Activated CD4-positive, alpha-beta T cell treated with anti-CD3 and anti-CD28 coated beads for 4 hours (primary cell): ENCODE data around the gene SYNE1.

Experiments
- DNase-seq, 2 donors: peaks; one replicate each; pipeline ENCODE4 v3.0.0-alpha.2; 2020

SYNE1 gene

DNA sequence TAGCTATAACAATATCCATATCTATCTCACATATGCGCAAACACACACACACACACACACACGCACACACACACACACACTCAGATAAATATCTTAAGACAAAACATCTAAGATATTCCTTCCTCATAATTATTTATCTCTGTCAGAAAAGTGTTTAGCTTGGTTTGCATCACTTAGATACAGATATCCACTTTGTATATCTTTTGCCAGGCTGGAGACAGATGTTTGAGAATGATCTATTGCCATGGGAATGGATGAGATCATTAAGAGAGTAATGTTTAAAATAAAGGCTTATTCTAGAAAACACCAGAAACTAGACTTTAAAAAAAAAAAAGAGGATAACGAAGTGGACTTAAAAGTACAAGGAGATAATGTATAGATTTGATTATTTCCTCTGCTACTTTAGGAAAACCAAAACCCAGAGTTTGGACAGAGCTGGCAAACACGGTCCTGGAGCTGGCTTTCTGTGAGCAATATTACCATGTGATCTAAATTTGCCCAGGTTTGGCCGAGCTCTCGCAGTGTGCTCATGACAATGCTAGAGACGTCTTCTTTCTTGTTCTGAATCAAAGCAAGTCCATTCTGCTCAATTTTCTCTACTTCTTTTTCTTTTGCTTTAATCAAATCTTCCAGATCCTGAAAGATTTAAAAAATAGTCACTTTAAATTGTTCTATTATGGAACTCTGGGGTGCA is 411.8 kb downstream of the SYNE1 start:
- DNase-seq = no peak

DNA sequence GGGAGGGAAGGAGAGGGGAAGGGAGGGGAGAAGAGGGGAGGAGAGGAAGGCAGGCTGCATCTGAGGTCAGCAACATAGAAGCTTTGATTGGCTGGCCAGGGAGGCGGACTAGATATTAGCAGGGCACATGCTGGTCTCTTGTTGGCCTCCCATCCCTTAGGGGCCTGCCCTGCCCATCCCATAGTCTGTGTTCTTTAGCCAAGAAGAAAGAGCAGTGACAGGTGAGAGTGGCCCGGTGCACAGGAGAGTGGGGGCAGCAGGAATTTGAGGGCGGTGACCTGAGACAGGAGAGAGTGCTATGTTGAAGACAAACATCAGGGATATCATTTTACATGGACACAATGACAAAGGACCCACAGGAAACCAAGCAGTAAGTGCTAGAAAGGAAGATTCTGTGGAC is 413.5 kb downstream of the SYNE1 start:
- no peak for DNase-seq

DNA sequence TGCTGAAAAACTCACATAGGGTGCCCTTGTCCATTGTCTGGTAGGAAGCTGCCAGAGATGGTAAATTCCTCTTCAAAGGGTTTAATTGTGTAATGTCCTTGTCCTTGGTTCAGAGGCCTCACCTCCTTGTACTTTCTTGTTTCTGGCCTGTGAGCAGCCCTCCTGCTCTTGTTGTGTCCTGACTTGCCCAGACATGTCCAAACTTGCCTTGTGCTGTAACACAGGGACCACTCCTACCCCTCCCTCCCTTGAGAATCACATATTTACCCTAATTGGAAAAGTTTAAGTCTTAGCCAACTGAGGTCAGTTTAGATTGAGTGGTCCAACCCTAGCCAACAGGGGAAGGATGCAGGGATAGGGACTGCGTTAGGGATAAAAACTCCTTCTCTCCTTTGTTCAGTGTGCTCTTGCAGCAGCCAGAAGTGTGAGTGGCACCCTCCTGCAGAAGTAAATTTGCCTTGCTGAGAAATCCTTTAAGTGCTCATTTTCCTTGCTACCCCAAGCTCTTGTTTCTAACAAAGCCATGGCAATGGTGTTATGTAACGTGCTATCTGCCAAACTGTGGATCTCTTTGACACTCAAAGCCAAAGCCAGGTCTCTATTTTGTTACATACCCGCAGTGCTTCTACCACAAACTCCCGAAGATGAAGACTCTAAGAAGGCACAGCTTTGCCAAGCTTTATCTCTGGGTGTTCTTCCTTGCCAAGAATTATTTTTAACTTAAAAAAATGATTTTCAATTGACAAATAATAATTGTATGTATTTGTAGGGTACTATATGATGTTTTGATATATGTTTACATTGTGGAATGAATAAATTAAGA is 415.1 kb downstream of the SYNE1 start:
- no peak for DNase-seq

DNA sequence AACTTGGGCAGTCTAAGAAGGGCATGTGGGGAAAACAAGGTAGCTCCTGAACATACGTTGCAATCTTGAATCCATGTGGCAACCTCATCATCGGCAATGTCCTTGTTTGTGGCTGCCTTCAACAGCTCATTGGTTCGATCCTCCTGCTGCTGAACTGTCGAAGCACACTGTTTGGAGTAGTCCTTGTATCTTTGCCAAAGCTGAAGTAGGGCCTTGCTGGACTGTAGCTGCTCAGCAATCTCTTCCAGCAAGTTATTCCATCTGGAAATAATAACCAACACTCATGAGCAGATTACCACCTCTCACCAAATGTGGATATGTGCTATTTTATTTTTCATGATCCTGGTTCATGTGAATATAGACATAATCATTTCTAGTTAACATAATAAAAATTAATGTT is 416.4 kb downstream of the SYNE1 start:
- DNase-seq = no peak

DNA sequence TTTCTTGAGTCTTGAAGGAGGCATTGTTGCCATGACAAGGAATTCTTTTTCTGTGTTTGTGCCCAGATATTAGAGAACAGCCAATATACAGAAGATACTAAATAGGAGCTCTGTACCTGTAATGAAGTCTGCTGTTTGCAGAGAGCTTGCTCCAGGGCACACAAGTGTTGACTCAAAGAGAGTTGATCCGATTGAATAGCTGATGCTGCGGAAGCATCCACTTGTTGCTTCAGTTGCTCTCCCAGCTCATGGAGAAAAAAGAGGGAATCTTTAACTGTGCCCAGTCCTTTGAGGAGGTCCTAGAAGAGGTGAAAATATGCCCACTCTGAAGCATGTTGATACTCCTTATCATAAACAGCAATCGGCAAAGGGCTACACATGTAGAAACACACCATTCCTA is 418.3 kb downstream of the SYNE1 start:
- DNase-seq = no peak

DNA sequence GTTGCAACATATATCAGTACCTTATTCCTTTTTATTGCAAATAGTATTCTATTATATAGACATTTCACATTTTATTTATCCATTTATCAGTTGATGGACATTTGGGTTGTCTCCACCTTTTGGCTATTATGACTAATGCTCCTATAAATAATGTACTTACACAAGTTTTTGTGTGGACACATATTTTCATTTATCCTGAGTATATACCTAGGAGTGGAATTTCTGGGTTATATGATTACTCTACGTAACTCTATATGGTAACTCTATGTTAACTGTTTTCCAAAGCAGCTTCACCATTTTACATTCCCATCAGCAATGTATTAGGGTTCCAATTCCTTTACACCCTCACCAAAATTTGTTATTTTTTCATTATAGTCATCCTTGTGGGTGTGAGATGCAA is 424.7 kb downstream of the SYNE1 start:
- no peak for DNase-seq

DNA sequence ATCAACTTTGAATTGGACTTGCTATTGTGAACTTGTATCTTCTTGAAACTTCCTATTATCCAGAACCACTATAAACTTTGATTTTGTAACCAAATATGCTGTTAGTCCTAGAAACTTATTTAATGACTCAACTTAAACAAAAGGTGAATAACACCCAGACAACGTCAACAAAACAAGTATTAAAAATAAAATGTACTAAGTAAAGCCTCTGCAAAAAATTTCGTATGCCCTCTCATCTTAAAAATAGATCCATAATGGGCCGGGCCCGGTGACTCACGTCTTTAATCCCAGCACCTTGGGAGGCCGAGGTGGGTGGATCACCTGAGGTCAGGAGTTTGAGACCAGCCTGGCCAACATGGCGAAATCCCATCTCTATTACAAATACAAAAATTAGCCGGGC is 428.0 kb downstream of the SYNE1 start:
- no peak for DNase-seq

DNA sequence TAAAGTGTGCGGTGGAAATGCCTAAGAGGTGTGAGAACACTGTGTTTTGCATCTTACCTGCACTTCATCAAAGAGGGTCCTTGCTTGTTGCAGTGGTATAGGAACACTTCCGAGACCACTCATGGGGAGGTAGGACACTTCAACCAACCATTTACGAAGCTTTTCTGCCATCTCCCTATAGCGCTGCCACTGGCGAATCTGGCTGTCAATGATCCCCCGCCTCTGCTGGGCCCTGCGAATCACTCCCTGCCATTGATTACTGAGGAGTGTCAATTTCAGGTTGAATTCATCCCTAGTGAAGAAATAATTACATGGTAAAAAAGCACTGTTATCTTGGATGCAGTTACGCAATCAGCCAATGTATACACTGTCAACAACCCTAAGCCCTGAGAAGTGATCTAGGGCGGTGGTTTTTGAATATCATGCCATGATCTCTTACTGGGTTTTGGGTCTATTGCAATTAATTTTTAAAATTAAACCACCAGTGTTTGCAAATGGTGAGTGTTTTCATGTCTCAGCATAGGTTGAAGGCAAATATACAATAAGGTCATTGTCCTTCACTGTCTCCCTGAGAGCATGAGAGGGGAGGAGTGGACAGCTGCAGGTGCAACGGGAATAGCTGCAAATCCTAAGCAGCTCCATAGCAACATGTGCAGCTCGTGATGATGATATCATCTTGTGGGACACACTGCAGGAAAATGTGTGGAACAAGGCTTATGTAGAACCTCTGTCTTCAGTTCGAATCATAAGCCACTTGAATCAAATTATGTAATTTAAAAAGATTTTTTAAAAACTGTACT is 429.0 kb downstream of the SYNE1 start:
- no peak for DNase-seq

DNA sequence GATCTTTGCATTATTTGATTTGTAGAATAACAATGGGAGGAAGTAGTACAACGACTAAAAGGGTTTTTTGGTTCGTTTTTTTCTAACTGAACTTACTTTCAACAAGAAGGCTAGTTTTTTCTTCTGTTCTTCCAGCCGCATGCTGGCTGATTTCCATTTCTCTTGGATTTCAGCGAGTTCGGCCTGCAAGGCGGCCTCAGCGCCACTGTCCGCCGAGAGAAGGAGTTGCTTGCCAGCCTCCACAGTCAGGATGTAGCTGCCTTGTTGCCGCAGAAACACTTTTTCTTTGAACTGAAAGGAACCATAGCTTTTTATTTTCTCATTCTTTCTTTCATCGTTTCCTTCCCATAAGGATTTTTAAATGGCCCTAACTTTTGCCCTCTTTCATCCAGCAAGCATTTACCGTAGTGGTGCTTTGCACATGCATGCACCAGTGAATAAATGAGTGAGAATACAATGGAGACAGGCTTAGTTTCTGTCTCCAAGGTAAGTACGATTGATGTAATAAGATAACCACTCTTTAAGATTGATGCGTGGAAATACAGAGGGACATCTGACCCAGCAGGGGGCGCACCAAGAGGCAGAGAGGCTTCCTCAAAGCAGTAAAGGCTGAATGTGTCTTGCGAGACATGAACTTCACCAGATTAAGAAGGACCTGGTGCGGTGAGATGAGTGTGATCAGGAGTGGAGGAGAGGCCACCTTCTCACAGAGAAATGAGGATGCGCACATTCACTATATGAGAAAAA is 430.9 kb downstream of the SYNE1 start:
- peak in 1 of 2 donors; percentile 41 for DNase-seq

DNA sequence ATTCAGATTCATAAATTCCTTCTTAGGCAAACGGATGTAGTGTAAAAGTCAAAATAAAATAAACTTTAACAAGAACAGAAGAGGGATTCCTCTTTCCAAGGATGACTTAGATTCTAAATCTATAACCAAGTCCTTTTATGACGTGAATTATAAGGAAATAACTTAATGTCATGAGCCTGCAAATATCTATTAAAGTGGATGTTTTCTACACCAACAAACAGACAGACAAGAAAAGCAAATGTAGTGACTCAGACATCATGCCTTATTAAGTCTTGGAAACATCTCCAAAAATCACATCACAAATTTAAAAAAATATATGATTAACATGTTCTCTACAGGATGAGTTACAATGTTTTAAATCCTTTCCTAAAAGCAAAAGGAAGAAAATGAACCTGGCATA is 432.6 kb downstream of the SYNE1 start:
- no peak for DNase-seq

DNA sequence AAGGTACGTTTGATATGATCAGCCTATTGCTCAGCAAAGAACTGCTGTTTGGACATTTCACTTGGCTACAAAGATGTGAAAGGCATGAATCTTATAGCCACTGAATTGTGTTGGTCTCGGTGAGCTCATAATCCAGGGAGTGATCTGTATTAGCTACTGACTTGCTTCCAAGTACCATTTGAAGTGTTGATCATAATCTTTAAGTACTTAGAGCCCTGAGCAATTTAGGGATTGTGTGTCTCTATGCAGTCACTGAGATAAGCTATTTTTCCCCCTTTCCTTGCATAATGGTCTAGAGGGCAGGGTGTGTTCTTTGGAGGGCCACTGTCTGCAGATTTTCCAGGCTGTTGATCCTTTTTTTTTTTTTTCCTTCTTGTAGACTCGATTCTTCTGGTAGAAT is 436.0 kb downstream of the SYNE1 start:
- no peak for DNase-seq

DNA sequence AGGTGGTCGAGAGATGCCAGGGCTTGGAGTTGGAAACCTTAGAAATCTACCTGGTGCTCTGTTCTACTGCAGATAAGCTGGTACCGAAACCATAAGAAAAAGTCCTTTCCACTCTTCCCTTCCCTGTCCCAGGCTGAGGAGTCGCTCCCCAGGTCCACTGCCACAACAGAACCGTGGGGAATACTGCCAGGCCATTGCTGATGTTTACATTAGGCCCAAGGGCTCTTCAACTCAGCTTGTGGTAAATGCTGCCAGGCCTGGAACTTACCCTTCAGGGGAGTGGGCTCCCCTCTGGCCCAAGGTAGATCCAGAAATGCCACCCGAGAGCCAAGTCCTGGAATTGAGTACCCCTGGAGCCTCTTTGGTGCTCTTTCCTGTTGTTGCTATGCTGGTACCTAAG is 441.3 kb downstream of the SYNE1 start:
- no peak for DNase-seq

DNA sequence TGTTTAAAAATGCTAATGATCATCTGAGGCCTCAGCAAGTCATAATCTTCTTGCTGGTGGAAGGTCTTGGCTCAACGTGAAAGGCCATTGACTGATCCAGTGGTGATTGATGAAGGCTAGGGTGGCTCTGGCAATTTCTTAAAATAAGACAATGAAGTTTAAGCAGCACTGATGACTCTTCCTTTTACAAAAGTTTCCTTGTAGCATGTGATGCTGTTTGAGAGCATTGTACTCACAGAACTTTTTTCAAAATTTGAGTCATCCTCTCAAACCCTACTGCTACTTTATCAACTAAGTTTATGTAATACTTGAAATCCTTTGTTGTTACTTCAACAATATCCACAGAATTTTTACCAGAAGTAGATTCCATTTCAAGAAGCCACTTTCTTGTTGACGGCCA is 447.4 kb downstream of the SYNE1 start:
- DNase-seq = no peak

DNA sequence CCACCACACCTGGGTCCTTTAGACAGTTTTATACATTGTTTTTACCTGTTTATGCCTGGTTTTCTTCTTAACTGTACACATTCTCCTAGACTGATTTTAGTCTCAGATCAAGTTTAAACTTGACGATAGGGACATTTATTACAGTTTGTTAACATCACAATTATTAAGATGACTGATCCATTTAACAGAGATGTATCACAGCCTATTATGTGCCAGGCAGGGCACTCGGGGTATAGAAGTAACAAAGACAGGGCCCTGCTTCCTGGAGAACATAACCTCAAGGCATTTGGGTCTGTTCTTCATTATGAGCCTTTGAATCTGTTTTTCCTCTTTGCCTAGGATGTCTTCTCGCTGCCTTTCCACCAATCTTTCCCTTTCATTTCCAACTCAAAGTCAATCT is 449.2 kb downstream of the SYNE1 start:
- DNase-seq = no peak

DNA sequence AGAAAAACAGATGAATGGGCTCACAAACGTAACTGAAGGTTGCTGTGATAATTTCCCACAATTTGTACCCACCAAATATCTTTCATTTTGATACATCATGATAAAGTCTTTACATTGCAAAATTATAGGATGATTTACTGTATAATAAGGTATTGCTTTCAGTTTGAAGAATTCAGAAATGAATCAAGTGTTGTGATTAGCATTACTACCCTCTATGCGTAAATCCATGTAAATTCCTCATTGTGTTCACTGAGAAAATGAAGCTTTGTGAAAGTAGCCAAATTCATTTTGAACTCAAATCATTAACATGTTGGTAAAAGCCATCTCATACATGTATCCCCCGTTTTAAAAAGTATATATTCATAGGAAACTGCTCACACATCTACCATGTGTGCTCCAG is 450.3 kb downstream of the SYNE1 start:
- no peak for DNase-seq

DNA sequence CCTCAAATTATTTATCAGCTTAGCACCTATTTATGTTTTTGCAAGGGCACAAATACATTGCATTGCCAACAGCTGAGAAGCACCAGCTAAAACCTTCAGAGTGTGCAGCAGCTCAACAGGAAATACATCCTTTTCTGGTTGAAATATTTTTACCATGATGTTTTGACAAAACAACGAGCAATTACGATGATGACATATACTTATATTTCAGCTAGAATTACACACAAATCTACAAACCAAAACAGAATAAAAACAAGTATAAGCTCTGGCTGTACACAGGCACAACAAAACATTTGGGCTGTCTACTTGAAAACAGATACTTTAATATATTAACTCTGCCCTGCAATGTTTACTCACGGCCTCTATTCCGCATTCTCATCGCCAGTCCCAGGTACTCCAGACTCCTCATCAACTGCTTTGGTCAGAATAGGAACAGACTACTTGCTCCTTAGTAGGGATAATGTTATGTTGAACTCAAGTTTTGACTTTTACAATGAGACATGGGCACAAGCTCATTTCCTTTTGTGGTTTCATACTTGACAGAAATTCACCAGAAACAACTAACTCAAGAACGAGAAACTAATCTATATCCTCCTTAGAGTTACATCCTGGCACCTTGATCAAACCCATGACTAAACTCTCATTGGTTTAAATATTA is 452.1 kb downstream of the SYNE1 start:
- DNase-seq = no peak

DNA sequence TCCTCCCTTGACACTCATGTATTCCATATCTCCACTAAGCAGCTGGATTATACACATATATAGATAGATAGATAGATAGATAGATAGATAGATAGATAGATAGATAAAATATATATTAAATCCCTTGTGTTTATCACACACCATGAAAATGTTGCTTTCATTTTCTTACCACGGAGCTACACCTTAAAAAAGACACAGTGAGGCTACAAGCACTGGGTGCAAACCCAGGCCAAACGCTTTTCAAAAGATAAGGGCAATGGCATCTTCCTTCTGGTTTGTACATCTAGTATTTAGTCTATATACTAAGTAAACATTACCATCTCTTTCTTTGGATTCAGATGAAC is 452.6 kb downstream of the SYNE1 start:
- no peak for DNase-seq

DNA sequence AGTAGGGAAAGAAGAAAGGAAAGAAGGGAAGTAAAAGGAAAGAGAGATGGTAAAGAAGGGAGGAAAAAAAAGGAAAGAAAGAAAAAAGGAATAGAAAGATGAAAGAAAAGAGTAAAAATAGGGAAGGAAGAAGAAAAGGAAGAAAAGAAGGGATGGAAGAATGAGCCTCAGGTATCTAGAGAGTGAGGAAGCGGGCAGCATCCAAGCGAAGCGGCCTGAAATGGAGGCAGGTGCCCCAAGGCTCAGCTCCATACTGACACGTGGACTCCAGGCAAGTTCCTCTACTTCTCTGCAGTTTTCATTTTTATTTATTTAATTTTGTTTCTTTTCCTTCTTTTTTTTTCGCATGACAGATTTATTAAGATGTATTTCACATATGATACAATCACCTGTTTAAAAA is 456.6 kb downstream of the SYNE1 start:
- DNase-seq = no peak

DNA sequence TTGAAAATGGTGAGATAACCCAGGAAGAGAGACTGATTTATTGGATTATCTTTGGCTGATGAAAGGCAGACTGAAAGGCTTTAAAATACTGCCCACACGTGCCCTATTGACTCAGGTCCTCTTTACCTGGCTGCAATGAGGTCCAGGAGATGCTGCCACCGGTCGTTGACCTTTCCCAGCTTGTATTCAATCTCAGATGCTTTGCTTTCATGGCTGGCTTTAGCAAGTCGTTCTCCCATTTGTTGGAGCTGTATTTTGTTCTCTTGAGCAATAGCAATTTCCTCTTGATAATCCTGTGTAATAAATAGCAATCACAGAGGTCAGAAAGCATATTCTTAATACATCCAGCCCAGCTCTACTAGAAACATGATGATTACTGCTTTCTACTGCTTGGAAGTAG is 460.9 kb downstream of the SYNE1 start:
- DNase-seq = no peak

DNA sequence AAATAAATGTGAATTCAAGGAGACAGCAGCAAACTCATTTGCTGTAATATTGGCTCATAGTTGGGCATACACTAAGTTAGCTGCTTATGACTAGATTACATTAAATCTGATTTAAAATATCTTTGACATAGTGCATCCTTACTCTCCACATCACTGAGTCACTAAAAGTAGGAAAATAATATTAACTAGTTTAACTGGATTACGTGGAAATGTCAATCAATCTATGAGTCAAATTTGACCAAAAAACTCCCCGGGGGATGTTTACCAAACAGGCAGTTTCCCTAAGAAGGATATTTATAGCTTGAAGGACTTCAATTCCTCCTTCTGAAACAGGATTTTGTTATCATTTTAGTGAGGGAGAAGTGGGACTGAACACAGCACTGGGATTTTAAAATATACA is 463.2 kb downstream of the SYNE1 start:
- no peak for DNase-seq

DNA sequence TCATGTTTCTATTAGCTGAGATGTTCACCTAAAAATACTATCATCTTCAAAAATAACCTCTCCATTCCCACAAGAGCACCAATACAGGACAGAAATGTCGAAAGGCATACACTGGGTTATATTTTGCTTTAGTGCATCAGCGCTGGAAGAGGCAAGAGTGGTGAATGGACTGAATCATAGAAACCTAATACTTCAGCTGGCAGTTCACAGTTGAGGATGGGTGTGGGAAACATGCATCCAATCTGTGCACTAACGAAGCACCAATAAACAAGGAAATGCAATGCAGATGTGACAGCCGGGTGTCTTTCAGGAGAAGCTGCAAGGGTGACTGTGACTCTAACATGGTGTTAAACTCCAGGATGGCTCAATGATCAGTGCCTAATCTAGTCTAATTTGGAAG is 463.8 kb downstream of the SYNE1 start:
- DNase-seq = no peak
